ENCODE results near the gene MTCH1. TPM values are rescaled to one million over a fixed set of nuclear protein-coding genes. Genes with fewer than 3 reads are reported as not detected.

MTCH1 gene
- total and polyA plus RNA-seq, 2 of the 4 experiments (the other 2 are of a cell fraction) = 215 to 263 TPM

DNA sequence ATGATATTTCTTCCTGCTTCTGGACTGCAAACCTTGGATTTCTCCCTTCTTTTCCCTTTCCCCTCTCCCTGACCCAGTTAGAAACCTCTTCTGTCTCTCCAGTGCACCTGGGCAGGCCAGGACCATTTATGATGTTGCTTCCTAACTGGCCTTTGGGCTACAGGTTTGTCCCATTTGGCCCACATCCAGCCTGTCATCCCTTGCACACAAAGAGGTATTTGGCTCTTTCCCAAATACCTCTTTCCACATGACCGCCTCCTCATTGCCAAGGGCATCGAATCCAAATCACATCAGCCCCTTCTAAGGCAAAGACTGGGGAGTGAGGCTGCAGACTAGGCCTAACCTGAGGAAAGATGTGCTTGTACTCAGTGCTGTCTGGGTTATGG is 33.1 kb upstream of the MTCH1 start:
- intact Hi-C loops (cut with micrococcal nuclease) = loop anchor here (10.0 kb wide), 1 partner anchor 394 kb away; no protein-coding TSS in a partner anchor

More for the DNA sequence above, 33.1 kb upstream of the MTCH1 start:
- H2BK15ac ChIP-seq (ENCODE audit: low read depth, low read length) = no peak overlapping the region
- ATAC-seq (ENCODE audit: low read depth) (no peak), DNase-seq (no peak)
- no peak overlapping the region for H3K56ac ChIP-seq (ENCODE audit: extremely low read depth, insufficient read depth, low read length)
- H4K20me1 ChIP-seq (ENCODE audit: insufficient read depth, low read length) = no peaks in the 10 kb centered on the region
- in situ Hi-C loops (cut with MboI; ENCODE audit: low sequenced_read_pairs) (no loop called here), dilution Hi-C loops (cut with HindIII; ENCODE audit: low sequenced_read_pairs, unreplicated experiment) (no loop called here)
- no peaks in the 10 kb centered on the region for H3K27me3 ChIP-seq (ENCODE audit: control insufficient read depth, insufficient read depth, low read length)
- no peak overlapping the region for H3K4ac ChIP-seq (ENCODE audit: low read depth, low read length)
- no peak overlapping the region for H3K4me2 ChIP-seq (ENCODE audit: low read depth, low read length)
- no CpG with 5 or more reads among the region's 2 CpGs for WGBS, 2 experiments (ENCODE audit: extremely low coverage in 2 of 2, insufficient read length in 1 of 2)
- ChIA-PET POLR2A (ENCODE audit: unreplicated experiment) (no interaction called here), CTCF (interaction anchor here (1.1 to 3.9 kb wide), 8 partner anchors 12 to 260 kb away, joined by 3 to 30 read pairs (median 10); partner anchors contain the start of gene FGD2)
- no peak overlapping the region for H2BK5ac ChIP-seq (ENCODE audit: low read depth, low read length, poor library complexity, severe bottlenecking)
- H3K4me1 ChIP-seq (ENCODE audit: control insufficient read depth, insufficient read depth, low read length) = no peaks in the 10 kb centered on the region; the same call in 1 of the 2 replicates
- no peaks in the 10 kb centered on the region for H3K79me1 ChIP-seq (ENCODE audit: low read depth in 1 of 2, low read length in 2 of 2)
- H2BK120ac ChIP-seq (ENCODE audit: low read depth, low read length) = no peak overlapping the region
- no peak overlapping the region for H3K23ac ChIP-seq (ENCODE audit: low read depth, low read length)
- no peak overlapping the region for H2AFZ ChIP-seq (replicated peaks; ENCODE audit: low read length, poor library complexity)
- H3K36me3 ChIP-seq (ENCODE audit: control insufficient read depth, insufficient read depth, low read length) = no peaks in the 10 kb centered on the region
- H3K14ac ChIP-seq (replicated peaks; ENCODE audit: low read depth, low read length) = no peak overlapping the region
- H3K9me3 ChIP-seq (ENCODE audit: control insufficient read depth, insufficient read depth, low read length) = no peaks in the 10 kb centered on the region
- H4K5ac ChIP-seq (ENCODE audit: low read depth, low read length) = no peak overlapping the region
- TF ChIP-seq RFX5 (IDR thresholded peaks at IDR 0.05; ENCODE audit: low read depth, low read length) (no peak), CHD1 (IDR thresholded peaks at IDR 0.05; ENCODE audit: low read depth, low read length) (no peak), BHLHE40 (IDR thresholded peaks at IDR 0.05; ENCODE audit: low read depth, low read length) (no peak), CEBPB (IDR thresholded peaks at IDR 0.05; ENCODE audit: low read depth, low read length) (no peak), POLR2A (IDR thresholded peaks at IDR 0.05; ENCODE audit: low read depth, low read length) (no peak), RAD21 (IDR thresholded peaks at IDR 0.05; ENCODE audit: low read length) (no peak), RCOR1 (IDR thresholded peaks at IDR 0.05; ENCODE audit: insufficient replicate concordance, low read length) (no peak), SMC3 (IDR thresholded peaks at IDR 0.05; ENCODE audit: low read depth, low read length) (no peak), MAFK (IDR thresholded peaks at IDR 0.05; ENCODE audit: low read depth, low read length) (no peak), NFE2L2 (IDR thresholded peaks at IDR 0.05; ENCODE audit: low read depth, low read length) (no peak), MXI1 (IDR thresholded peaks at IDR 0.05; ENCODE audit: borderline replicate concordance, low read depth, low read length) (no peak), FOS (IDR thresholded peaks at IDR 0.05; ENCODE audit: low read depth, low read length) (no peak), MAZ (IDR thresholded peaks at IDR 0.05; ENCODE audit: borderline replicate concordance, low read depth, low read length) (no peak)
- TF ChIP-seq, protein P1, sequence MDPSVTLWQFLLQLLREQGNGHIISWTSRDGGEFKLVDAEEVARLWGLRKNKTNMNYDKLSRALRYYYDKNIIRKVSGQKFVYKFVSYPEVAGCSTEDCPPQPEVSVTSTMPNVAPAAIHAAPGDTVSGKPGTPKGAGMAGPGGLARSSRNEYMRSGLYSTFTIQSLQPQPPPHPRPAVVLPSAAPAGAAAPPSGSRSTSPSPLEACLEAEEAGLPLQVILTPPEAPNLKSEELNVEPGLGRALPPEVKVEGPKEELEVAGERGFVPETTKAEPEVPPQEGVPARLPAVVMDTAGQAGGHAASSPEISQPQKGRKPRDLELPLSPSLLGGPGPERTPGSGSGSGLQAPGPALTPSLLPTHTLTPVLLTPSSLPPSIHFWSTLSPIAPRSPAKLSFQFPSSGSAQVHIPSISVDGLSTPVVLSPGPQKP (IDR thresholded peaks at IDR 0.05; ENCODE audit: borderline replicate concordance, low read depth, low read length) = no peak
- TF ChIP-seq, protein P2, sequence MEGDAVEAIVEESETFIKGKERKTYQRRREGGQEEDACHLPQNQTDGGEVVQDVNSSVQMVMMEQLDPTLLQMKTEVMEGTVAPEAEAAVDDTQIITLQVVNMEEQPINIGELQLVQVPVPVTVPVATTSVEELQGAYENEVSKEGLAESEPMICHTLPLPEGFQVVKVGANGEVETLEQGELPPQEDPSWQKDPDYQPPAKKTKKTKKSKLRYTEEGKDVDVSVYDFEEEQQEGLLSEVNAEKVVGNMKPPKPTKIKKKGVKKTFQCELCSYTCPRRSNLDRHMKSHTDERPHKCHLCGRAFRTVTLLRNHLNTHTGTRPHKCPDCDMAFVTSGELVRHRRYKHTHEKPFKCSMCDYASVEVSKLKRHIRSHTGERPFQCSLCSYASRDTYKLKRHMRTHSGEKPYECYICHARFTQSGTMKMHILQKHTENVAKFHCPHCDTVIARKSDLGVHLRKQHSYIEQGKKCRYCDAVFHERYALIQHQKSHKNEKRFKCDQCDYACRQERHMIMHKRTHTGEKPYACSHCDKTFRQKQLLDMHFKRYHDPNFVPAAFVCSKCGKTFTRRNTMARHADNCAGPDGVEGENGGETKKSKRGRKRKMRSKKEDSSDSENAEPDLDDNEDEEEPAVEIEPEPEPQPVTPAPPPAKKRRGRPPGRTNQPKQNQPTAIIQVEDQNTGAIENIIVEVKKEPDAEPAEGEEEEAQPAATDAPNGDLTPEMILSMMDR (conservative IDR thresholded peaks at IDR 0.05; ENCODE audit: low read depth, low read length) = no peak
- TF ChIP-seq, protein P3, sequence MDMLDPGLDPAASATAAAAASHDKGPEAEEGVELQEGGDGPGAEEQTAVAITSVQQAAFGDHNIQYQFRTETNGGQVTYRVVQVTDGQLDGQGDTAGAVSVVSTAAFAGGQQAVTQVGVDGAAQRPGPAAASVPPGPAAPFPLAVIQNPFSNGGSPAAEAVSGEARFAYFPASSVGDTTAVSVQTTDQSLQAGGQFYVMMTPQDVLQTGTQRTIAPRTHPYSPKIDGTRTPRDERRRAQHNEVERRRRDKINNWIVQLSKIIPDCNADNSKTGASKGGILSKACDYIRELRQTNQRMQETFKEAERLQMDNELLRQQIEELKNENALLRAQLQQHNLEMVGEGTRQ (IDR thresholded peaks at IDR 0.05; ENCODE audit: low read depth, low read length) = no peak
- no TSS peak for BruUV-seq (replicated peaks)
- no peak overlapping the region for H4K8ac ChIP-seq (ENCODE audit: low read depth in 2 of 2, low read length in 2 of 2)
- H4K91ac ChIP-seq (ENCODE audit: insufficient read depth, low read depth, low read length) = no peak overlapping the region
- no peak overlapping the region for H3K9ac ChIP-seq (ENCODE audit: low read depth, low read length)
- no peak overlapping the region for H3K4me3 ChIP-seq (ENCODE audit: insufficient read depth, low read depth, low read length)
- H3K9me1 ChIP-seq (ENCODE audit: insufficient read depth, low read length) = no peaks in the 10 kb centered on the region
- no peak overlapping the region for H2AK9ac ChIP-seq (replicated peaks; ENCODE audit: low read depth, low read length, poor library complexity)
- H2AK5ac ChIP-seq (ENCODE audit: low read depth, low read length) = no peak overlapping the region
- H3K18ac ChIP-seq (ENCODE audit: low read depth, low read length) = no peak overlapping the region
- H2BK20ac ChIP-seq (ENCODE audit: low read depth, low read length) = no peak overlapping the region
- no peak overlapping the region for H3K27ac ChIP-seq (ENCODE audit: insufficient read depth, low read length)

Measured in IMR-90 (cell line).